GM12801 (cell line): ENCODE data around the gene SETD6.

ENCODE experiments used
- TF ChIP-seq, protein P1 (sequence below): IDR thresholded peaks from one replicate; pipeline ENCODE4 v1.5.1; 2011; ENCODE audit warnings: control low read depth; ENCODE audit not compliant: insufficient read length; ENCODE audit errors: extremely low read depth

Gene SETD6, protein sequence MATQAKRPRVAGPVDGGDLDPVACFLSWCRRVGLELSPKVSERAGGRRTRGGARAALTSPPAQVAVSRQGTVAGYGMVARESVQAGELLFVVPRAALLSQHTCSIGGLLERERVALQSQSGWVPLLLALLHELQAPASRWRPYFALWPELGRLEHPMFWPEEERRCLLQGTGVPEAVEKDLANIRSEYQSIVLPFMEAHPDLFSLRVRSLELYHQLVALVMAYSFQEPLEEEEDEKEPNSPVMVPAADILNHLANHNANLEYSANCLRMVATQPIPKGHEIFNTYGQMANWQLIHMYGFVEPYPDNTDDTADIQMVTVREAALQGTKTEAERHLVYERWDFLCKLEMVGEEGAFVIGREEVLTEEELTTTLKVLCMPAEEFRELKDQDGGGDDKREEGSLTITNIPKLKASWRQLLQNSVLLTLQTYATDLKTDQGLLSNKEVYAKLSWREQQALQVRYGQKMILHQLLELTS

DNA sequence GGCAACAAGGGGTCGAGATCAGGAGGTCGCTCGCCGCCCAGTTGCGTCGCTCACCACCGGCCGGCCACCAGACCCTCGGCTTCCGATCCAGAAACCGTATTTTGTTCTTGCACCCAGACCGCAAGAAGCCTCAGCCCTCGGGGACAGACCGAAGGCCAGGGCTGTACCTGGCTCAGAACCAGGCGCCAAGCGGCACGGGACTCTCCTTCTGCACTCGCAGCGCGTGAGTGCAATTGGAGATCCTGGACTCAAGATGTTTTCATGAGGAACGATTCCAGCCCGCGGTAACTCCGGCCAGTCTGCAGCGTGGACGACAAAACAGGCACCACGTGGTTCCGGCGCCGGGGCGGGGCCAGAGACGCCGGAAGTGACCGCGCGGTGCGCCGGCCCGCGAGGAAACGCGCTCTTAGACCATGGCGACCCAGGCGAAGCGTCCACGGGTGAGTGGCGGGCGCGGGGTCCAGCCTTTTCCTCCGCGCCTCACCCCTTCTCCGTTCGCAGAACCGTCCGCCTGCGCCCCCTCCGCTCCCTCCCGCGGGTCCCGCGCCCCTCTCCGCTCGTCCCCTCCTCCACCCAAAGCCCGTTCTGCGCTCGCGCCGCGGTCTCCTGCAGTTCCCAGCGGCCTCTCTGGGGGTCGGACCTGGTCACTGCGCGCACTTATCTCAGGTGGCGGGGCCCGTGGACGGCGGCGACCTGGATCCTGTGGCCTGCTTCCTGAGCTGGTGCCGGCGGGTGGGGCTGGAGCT is at the start of gene SETD6:
Gene SETD6, plus strand, starts transcription at position 393 of the 746 bp plus-strand sequence. Its CDS starts 21 bp downstream, at position 414.
- TF ChIP-seq, protein P1, sequence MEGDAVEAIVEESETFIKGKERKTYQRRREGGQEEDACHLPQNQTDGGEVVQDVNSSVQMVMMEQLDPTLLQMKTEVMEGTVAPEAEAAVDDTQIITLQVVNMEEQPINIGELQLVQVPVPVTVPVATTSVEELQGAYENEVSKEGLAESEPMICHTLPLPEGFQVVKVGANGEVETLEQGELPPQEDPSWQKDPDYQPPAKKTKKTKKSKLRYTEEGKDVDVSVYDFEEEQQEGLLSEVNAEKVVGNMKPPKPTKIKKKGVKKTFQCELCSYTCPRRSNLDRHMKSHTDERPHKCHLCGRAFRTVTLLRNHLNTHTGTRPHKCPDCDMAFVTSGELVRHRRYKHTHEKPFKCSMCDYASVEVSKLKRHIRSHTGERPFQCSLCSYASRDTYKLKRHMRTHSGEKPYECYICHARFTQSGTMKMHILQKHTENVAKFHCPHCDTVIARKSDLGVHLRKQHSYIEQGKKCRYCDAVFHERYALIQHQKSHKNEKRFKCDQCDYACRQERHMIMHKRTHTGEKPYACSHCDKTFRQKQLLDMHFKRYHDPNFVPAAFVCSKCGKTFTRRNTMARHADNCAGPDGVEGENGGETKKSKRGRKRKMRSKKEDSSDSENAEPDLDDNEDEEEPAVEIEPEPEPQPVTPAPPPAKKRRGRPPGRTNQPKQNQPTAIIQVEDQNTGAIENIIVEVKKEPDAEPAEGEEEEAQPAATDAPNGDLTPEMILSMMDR, result no peak

DNA sequence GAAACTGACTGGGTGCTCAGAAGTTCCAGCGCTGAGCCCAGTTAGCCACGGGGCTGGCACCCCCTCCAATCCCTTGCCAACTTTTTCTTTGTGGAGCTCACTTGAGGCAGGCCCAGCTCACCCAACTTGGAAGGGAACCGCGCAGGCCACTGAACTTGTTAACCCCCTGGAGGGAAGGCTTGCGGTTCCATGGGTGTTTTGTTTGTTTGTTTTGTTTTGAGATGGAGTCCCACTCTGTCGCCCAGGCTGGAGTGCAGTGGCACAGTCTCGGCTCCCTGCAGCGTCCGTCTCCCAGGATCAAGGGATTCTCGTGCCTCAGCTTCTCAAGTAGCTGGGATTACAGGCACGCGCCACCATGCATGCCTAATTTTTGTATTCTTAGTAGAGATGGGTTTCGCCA is 49.5 kb upstream of the SETD6 start:
- TF ChIP-seq, protein P1, result no peak

DNA sequence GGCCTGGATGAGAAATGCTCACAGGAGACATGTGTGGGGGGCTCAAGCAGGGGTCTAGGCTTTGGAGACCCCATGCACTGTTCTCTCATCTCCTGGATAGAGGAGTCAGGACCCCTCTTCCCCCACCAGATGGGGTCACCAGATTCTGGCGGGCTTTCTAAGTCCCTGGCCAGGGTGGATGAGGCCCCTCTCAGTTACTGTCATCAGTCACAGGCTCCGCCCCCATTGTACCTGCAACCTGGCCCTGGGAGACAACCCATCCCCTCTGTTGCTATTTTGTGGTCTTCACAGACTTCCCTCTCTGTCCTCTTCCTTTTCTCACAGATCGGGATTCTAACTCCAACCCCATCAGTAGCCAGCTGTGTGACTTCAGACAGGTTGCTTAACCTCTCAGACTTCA is 48.9 kb upstream of the SETD6 start:
- TF ChIP-seq, protein P1, result no peak

DNA sequence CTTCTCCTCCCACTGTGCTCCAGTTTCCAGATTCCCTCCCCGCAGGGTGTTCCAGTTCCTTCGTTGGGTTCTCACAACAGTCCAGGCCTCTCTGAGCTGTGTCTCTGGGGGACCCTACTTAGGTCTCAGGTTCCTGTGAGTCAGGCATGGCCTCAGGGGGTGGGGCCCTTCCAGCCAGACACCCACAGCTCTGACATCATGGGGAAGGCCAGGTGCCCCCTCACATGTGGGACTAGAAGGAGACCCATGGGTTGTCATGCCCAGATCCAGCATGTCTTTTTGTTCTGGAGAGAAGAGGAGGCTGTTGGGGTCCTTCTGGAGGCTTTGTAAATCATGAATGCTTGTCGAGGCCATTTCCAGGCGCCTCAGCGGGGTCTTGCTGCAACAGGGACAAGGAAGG is 47.4 kb upstream of the SETD6 start:
- TF ChIP-seq, protein P1, result no peak

DNA sequence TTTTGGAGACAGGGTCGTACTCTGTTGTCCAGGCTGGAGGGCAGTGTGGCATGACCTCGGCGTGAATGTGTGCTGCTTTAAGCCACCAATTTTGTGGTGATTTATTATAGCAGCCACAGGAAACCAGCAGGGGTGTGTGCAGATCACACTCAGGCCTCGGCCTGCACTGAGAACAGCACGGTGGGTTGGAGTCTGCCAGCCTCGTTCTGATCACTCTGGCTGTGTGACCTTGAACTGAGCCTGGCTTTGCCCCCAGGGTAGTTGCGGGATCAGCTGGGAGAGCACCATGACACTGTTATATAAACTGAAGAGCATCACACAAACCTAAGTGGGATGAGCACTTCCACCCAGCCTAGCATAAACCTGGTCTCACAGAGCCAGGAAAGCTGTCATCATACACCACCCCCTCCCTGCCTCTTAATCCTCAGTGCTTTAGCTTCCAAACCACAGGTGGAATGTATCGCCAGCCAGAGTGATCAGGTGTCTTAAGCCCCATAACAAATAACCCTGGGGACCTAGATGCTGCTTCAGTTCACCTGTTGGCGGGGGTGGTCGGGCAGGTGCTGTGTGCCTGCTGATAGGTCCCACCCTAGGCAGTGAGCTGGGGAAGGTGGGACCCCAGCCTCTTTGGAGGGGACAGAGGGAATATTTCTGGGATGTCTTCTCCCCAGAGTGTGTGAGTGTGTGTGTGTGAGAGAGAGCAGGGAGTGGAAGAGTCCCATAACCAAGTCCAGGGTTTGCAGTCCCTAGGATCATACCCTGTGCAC is 43.9 kb upstream of the SETD6 start:
- TF ChIP-seq, protein P1, result no peak

DNA sequence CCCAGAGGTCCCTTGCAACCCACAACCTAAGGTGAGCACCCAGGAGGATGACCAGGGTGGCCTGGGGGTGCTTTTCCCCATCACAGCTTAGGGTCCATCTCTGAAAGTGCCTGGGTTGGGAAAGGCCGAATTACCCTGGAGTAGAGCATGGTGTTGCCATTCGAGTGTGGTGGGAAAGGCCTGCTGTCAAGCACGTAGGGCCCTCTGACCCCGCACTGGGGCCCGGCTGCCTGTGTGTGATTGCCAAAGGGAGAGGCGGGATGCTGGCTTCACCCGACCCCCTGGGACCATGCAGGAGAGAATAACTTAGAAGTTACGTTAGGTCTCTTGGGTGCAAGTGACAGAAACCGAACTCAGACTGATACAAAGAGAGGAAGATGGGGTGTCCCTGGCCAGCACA is 43.1 kb upstream of the SETD6 start:
- TF ChIP-seq, protein P1, result no peak

DNA sequence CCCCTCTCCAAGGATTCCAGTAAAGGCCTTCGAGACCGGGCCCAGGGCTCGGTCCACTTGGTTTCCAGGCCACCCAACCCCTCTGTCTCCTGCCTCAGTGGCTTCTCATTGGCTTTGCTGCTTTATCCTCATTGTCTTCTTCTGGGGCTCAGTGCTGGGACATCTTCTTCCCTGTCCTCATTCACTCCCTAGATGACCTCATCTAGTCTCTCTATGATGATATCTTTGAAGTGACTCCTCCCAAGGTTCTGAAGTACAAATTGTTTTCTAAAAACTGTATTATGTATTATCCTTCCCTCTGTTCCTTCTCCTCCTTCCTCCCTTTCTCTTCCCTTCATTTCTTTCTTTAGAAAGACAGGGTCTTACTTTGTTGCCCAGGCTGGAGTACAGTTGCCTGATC is 42.5 kb upstream of the SETD6 start:
- TF ChIP-seq, protein P1, result no peak
